Activated CD8-positive, alpha-beta T cell treated with anti-CD3 and anti-CD28 coated beads, Interleukin-2, amount 10 ng/mL, durations not matched to agents 7 days and 5 days (primary cell): ENCODE measurements around the gene TMEM132E. TPM values are rescaled to one million over a fixed set of nuclear protein-coding genes. Genes with fewer than 3 reads are reported as not detected.

Experiments
- ATAC-seq: fragments of 150-1000 bp; cut with Tn5 transposase; one replicate; pipeline ENCODE4 v1.10.0; 2021; ENCODE audit warnings: moderate library complexity
- CTCF ChIA-PET: fragments of 350-600 bp; sonication (Branson Sonifier 250); formaldehyde crosslinking; loops from one replicate; lab custom pipeline; 2021; ENCODE audit warnings: antibody characterized with exemption; lab: Charles Lee
- POLR2A ChIA-PET: fragments of 350-600 bp; sonication (Branson Sonifier 250); formaldehyde crosslinking; loops from one replicate; lab custom pipeline; 2021; ENCODE audit warnings: antibody characterized with exemption; lab: Charles Lee
- DNase-seq: peaks from one replicate; pipeline ENCODE4 v3.0.0-alpha.2; 2020
- H3K27ac Mint-ChIP-seq: one replicate; pipeline ENCODE4 v1.8.0; 2021; ENCODE audit warnings: mild to moderate bottlenecking, mixed read lengths
- H3K27me3 Mint-ChIP-seq: one replicate; pipeline ENCODE4 v1.8.0; 2021; ENCODE audit warnings: low read depth, mixed read lengths
- H3K36me3 Mint-ChIP-seq: one replicate; pipeline ENCODE4 v1.8.0; 2021; ENCODE audit warnings: low read depth, mixed read lengths
- H3K4me1 Mint-ChIP-seq: one replicate; pipeline ENCODE4 v1.8.0; 2021; ENCODE audit warnings: low read depth, mixed read lengths
- H3K4me3 Mint-ChIP-seq: one replicate; pipeline ENCODE4 v1.8.0; 2021; ENCODE audit warnings: mild to moderate bottlenecking, mixed read lengths
- H3K9me3 Mint-ChIP-seq: one replicate; pipeline ENCODE4 v1.8.0; 2022; ENCODE audit warnings: mixed read lengths; ENCODE audit not compliant: insufficient read depth
- total RNA-seq, 2 experiments: library from RNA; stranded (reverse); gene quantifications; one replicate each; pipeline ENCODE4 v1.2.3, GENCODE V29; 2021

Gene TMEM132E
- total RNA-seq, 2 experiments from 2014 or later = not detected

- ATAC-seq (no peak), DNase-seq (no peak)
- Mint-ChIP-seq H3K4me3 (no peak overlapping the region), H3K27ac (no peak overlapping the region), H3K27me3 (peaks cover 20% of the 10 kb centered on the region), H3K36me3 (no peaks in the 10 kb centered on the region), H3K4me1 (peaks cover 3% of the 10 kb centered on the region), H3K9me3 (no peaks in the 10 kb centered on the region)
- POLR2A ChIA-PET = interaction anchor here (0.6 kb wide), 1 partner anchor 48 kb away, joined by 3 read pairs; no protein-coding TSS in a partner anchor
- CTCF ChIA-PET = interaction anchor here (1.3 kb wide), 2 partner anchors 98 to 480 kb away, joined by 3 read pairs; no protein-coding TSS in a partner anchor
Observed at GRCh38 chr17:34639706-34640425, 60.5 kb downstream of the TMEM132E start.

- Mint-ChIP-seq H3K27me3 (peaks cover 18% of the 10 kb centered on the region), H3K4me3 (no peak overlapping the region), H3K27ac (no peak overlapping the region), H3K9me3 (no peaks in the 10 kb centered on the region), H3K36me3 (no peaks in the 10 kb centered on the region), H3K4me1 (peaks cover 3% of the 10 kb centered on the region)
- no peak for ATAC-seq
- CTCF ChIA-PET = interaction anchor here (1.3 kb wide), 1 partner anchor 99 kb away, joined by 3 read pairs; no protein-coding TSS in a partner anchor
- no peak for DNase-seq
- POLR2A ChIA-PET = no interaction called here
Observed at GRCh38 chr17:34641368-34641767, 62.0 kb downstream of the TMEM132E start.

GRCh38 chr17:34644941-34645550 is 65.7 kb downstream of the TMEM132E start:
- no peaks in the 10 kb centered on the region for H3K4me1 Mint-ChIP-seq
- H3K36me3 Mint-ChIP-seq = no peaks in the 10 kb centered on the region
- POLR2A ChIA-PET = no interaction called here
- no peak for ATAC-seq
- peaks cover 9% of the 10 kb centered on the region for H3K27me3 Mint-ChIP-seq
- H3K9me3 Mint-ChIP-seq = no peaks in the 10 kb centered on the region
- H3K27ac Mint-ChIP-seq = no peak overlapping the region
- no peak overlapping the region for H3K4me3 Mint-ChIP-seq
- DNase-seq = no peak
- CTCF ChIA-PET = interaction anchor here (2.4 kb wide), 1 partner anchor 103 kb away, joined by 7 read pairs; no protein-coding TSS in a partner anchor

GRCh38 chr17:34645594-34645993 is 66.2 kb downstream of the TMEM132E start:
- H3K9me3 Mint-ChIP-seq = no peaks in the 10 kb centered on the region
- ATAC-seq (no peak), DNase-seq (no peak)
- H3K27ac Mint-ChIP-seq = no peak overlapping the region
- CTCF ChIA-PET = interaction anchor here (2.4 kb wide), 2 partner anchors 7 to 103 kb away, joined by 7 to 9 read pairs; no protein-coding TSS in a partner anchor
- H3K27me3 Mint-ChIP-seq = peaks cover 7% of the 10 kb centered on the region
- H3K36me3 Mint-ChIP-seq = no peaks in the 10 kb centered on the region
- no peaks in the 10 kb centered on the region for H3K4me1 Mint-ChIP-seq
- no peak overlapping the region for H3K4me3 Mint-ChIP-seq
- POLR2A ChIA-PET = no interaction called here

- H3K27ac Mint-ChIP-seq = no peak overlapping the region
- H3K27me3 Mint-ChIP-seq = peaks cover 8% of the 10 kb centered on the region
- ATAC-seq = no peak
- H3K9me3 Mint-ChIP-seq = no peaks in the 10 kb centered on the region
- no peaks in the 10 kb centered on the region for H3K4me1 Mint-ChIP-seq
- H3K36me3 Mint-ChIP-seq = no peaks in the 10 kb centered on the region
- DNase-seq = no peak
- ChIA-PET CTCF (interaction anchor here (1.0 to 2.4 kb wide), 3 partner anchors 9 to 105 kb away, joined by 3 to 9 read pairs (median 7); no protein-coding TSS in a partner anchor), POLR2A (no interaction called here)
- H3K4me3 Mint-ChIP-seq = no peak overlapping the region
Observed at GRCh38 chr17:34647511-34647910, 68.1 kb downstream of the TMEM132E start.

- Mint-ChIP-seq H3K4me1 (no peaks in the 10 kb centered on the region), H3K27ac (no peak overlapping the region), H3K9me3 (no peaks in the 10 kb centered on the region), H3K27me3 (peaks cover 11% of the 10 kb centered on the region), H3K4me3 (no peak overlapping the region), H3K36me3 (no peaks in the 10 kb centered on the region)
- ChIA-PET POLR2A (no interaction called here), CTCF (no interaction called here)
- DNase-seq (no peak), ATAC-seq (no peak)
Observed at GRCh38 chr17:34650051-34650750, 70.8 kb downstream of the TMEM132E start.

GRCh38 chr17:34651402-34651811 is 72.0 kb downstream of the TMEM132E start:
- CTCF ChIA-PET = no interaction called here
- ATAC-seq = no peak
- POLR2A ChIA-PET = no interaction called here
- no peaks in the 10 kb centered on the region for H3K9me3 Mint-ChIP-seq
- no peak overlapping the region for H3K27ac Mint-ChIP-seq
- no peak for DNase-seq
- H3K4me3 Mint-ChIP-seq = no peak overlapping the region
- H3K27me3 Mint-ChIP-seq = peaks cover 11% of the 10 kb centered on the region
- no peaks in the 10 kb centered on the region for H3K36me3 Mint-ChIP-seq
- H3K4me1 Mint-ChIP-seq = no peaks in the 10 kb centered on the region

GRCh38 chr17:34652021-34652555 is 72.7 kb downstream of the TMEM132E start:
- POLR2A ChIA-PET = no interaction called here
- Mint-ChIP-seq H3K9me3 (no peaks in the 10 kb centered on the region), H3K4me1 (no peaks in the 10 kb centered on the region)

GRCh38 chr17:34653511-34653910 is 74.1 kb downstream of the TMEM132E start:
- CTCF ChIA-PET = interaction anchor here (1.2 kb wide), 1 partner anchor 15 kb away, joined by 4 read pairs; no protein-coding TSS in a partner anchor

More at GRCh38 chr17:34652021-34652555, 72.7 kb downstream of the TMEM132E start:
- no peak for DNase-seq
- CTCF ChIA-PET = no interaction called here
- no peak overlapping the region for H3K4me3 Mint-ChIP-seq
- peaks cover 11% of the 10 kb centered on the region for H3K27me3 Mint-ChIP-seq
- H3K36me3 Mint-ChIP-seq = no peaks in the 10 kb centered on the region
- no peak for ATAC-seq
- no peak overlapping the region for H3K27ac Mint-ChIP-seq

GRCh38 chr17:34654276-34654880 is 75.0 kb downstream of the TMEM132E start:
- no peak overlapping the region for H3K27ac Mint-ChIP-seq
- H3K9me3 Mint-ChIP-seq = no peaks in the 10 kb centered on the region
- ATAC-seq = no peak
- no peak for DNase-seq
- peaks cover 11% of the 10 kb centered on the region for H3K27me3 Mint-ChIP-seq
- no peaks in the 10 kb centered on the region for H3K4me1 Mint-ChIP-seq
- no peaks in the 10 kb centered on the region for H3K36me3 Mint-ChIP-seq
- no peak overlapping the region for H3K4me3 Mint-ChIP-seq
- ChIA-PET CTCF (interaction anchor here (1.2 kb wide), 1 partner anchor 16 kb away, joined by 4 read pairs; no protein-coding TSS in a partner anchor), POLR2A (no interaction called here)

More at GRCh38 chr17:34653511-34653910, 74.1 kb downstream of the TMEM132E start:
- no peaks in the 10 kb centered on the region for H3K9me3 Mint-ChIP-seq
- no peaks in the 10 kb centered on the region for H3K4me1 Mint-ChIP-seq
- H3K36me3 Mint-ChIP-seq = no peaks in the 10 kb centered on the region
- no peak overlapping the region for H3K27ac Mint-ChIP-seq
- no peak for DNase-seq
- peaks cover 11% of the 10 kb centered on the region for H3K27me3 Mint-ChIP-seq
- POLR2A ChIA-PET = no interaction called here
- ATAC-seq = no peak
- H3K4me3 Mint-ChIP-seq = no peak overlapping the region

- no peaks in the 10 kb centered on the region for H3K36me3 Mint-ChIP-seq
- no peaks in the 10 kb centered on the region for H3K4me1 Mint-ChIP-seq
Observed at GRCh38 chr17:34654881-34655276, 75.5 kb downstream of the TMEM132E start.

More at GRCh38 chr17:34654881-34655276, 75.5 kb downstream of the TMEM132E start:
- Mint-ChIP-seq H3K9me3 (no peaks in the 10 kb centered on the region), H3K4me3 (no peak overlapping the region), H3K27me3 (peaks cover 11% of the 10 kb centered on the region), H3K27ac (no peak overlapping the region)
- CTCF ChIA-PET = no interaction called here
- no peak for ATAC-seq
- POLR2A ChIA-PET = no interaction called here
- DNase-seq = no peak
